T-cell (primary cell): ENCODE data around the gene ERC2. TPM values are rescaled to one million over a fixed set of nuclear protein-coding genes. Genes with fewer than 3 reads are reported as not detected.

Experiments used
- ATAC-seq, 4 experiments: fragments of 200-7000 bp in 3 of 4; fragments of 150-1000 bp in 1 of 4; cut with Tn5 transposase; replicated peaks in 1 of 4; 1 replicate in 3 of 4; 2 replicates in 1 of 4; pipeline ENCODE4 v1.10.0; 2021; ENCODE audit warnings: moderate library complexity in 3 of 4, mild to moderate bottlenecking in 2 of 4, moderate number of reproducible peaks in 1 of 4
- CTCF ChIA-PET, 2 donors: fragments of 300-600 bp; sonication (Branson Sonifier 250); formaldehyde crosslinking; loops; one replicate each; lab custom pipeline; 2022; ENCODE audit warnings: antibody characterized with exemption in 2 of 2; lab: Charles Lee
- POLR2A ChIA-PET, 2 donors: fragments of 300-600 bp; sonication (Branson Sonifier 250); formaldehyde crosslinking; loops; one replicate each; lab custom pipeline; 2022; ENCODE audit warnings: antibody characterized with exemption in 2 of 2; lab: Charles Lee
- DNase-seq, 35 experiments: peaks; one replicate each; pipeline versions ENCODE4 v3.0.0 to v3.0.0-alpha.2; 2013 to 2023
- H3K27ac ChIP-seq: one replicate; pipeline ENCODE4 v1.5.1; 2013; ENCODE audit warnings: low read length
- H3K27me3 ChIP-seq, 2 experiments: replicated peaks in 1 of 2; 1 replicate in 1 of 2; 2 replicates in 1 of 2; pipeline versions ENCODE4 v1.6.1 to v1.7.0; 2013; ENCODE audit warnings: low read length in 1 of 2, mixed read lengths in 1 of 2; ENCODE audit not compliant: control insufficient read depth in 2 of 2, insufficient read depth in 2 of 2; ENCODE audit errors: extremely low read depth in 1 of 2
- H3K36me3 ChIP-seq, 2 donors: 1 replicate in 1 of 2; 2 replicates in 1 of 2; pipeline versions ENCODE4 v1.6.1 to v1.7.0; 2013; ENCODE audit warnings: low read length in 1 of 2; ENCODE audit not compliant: control insufficient read depth in 2 of 2, insufficient read depth in 1 of 2; ENCODE audit errors: extremely low read depth in 1 of 2
- H3K4me1 ChIP-seq, 2 experiments: 1 replicate in 1 of 2; 2 replicates in 1 of 2; pipeline versions ENCODE4 v1.6.1 to v1.7.0; 2013; ENCODE audit warnings: low read length in 2 of 2, mixed read lengths in 1 of 2; ENCODE audit not compliant: insufficient read depth in 2 of 2, control insufficient read depth in 1 of 2; ENCODE audit errors: extremely low read depth in 1 of 2
- H3K4me3 ChIP-seq, 2 donors: 1 replicate in 1 of 2; 2 replicates in 1 of 2; pipeline versions ENCODE4 v1.5.1 to v1.7.0; 2013; ENCODE audit warnings: mild to moderate bottlenecking in 2 of 2, low read length in 1 of 2, moderate library complexity in 1 of 2; ENCODE audit not compliant: control insufficient read depth in 1 of 2; ENCODE audit errors: extremely low read depth in 1 of 2
- H3K9me3 ChIP-seq: 2 replicates; pipeline ENCODE4 v1.7.0; 2013
- H3K27ac Mint-ChIP-seq, 2 donors: one replicate each; pipeline ENCODE4 v1.8.0; 2020 to 2021; ENCODE audit warnings: mild to moderate bottlenecking in 2 of 2, mixed read lengths in 2 of 2
- H3K27me3 Mint-ChIP-seq, 2 donors: one replicate each; pipeline ENCODE4 v1.8.0; 2021 to 2022; ENCODE audit warnings: mixed read lengths in 2 of 2
- H3K36me3 Mint-ChIP-seq: one replicate; pipeline ENCODE4 v1.8.0; 2021; ENCODE audit warnings: mixed read lengths
- H3K4me1 Mint-ChIP-seq, 3 donors: one replicate each; pipeline ENCODE4 v1.8.0; 2020 to 2022; ENCODE audit warnings: mixed read lengths in 3 of 3, mild to moderate bottlenecking in 1 of 3
- H3K4me3 Mint-ChIP-seq, 3 donors: one replicate each; pipeline ENCODE4 v1.8.0; 2020 to 2022; ENCODE audit warnings: mild to moderate bottlenecking in 3 of 3, mixed read lengths in 3 of 3, moderate library complexity in 3 of 3
- H3K9me3 Mint-ChIP-seq, 3 donors: one replicate each; pipeline ENCODE4 v1.8.0; 2020 to 2022; ENCODE audit warnings: mixed read lengths in 3 of 3
- WGBS: methylation state at CpG from one replicate; pipeline ENCODE4 v1.1.5; 2013; ENCODE audit warnings: missing lambda C conversion rate; ENCODE audit not compliant: insufficient coverage; 5-methylcytosine and 5-hydroxymethylcytosine counted together
- total RNA-seq, 35 experiments: library from RNA in 6 of 35; stranded (reverse) in 6 of 35; fragments of 120-200 nt in 1 of 35; gene quantifications; one replicate each; pipeline versions ENCODE4 v1.2.1 to v1.2.4 and lab custom pipeline; 2013 to 2026

Gene ERC2
- total RNA-seq, 5 donors from 2014 or later (not counting 1 experiment from before 2014, with no cell fraction given) = not detected

- no peak overlapping the region for H3K4me3 Mint-ChIP-seq
- peaks cover 4 to 7% of the 10 kb centered on the region in 2 donors for H3K27me3 Mint-ChIP-seq
- DNase-seq (no peak), ATAC-seq (no peak)
- Histone ChIP-seq H3K36me3 (no peaks in the 10 kb centered on the region), H3K27ac (no peak overlapping the region), H3K4me3 (no peak overlapping the region), H3K4me1 (no peaks in the 10 kb centered on the region), H3K9me3 (no peaks in the 10 kb centered on the region), H3K27me3 (peaks cover 0 to 1% of the 10 kb centered on the region in 2 experiments)
- no CpG with 5 or more reads among the region's 2 CpGs for WGBS
- CTCF ChIA-PET = no interaction called here
- H3K9me3 Mint-ChIP-seq = no peaks in the 10 kb centered on the region
- H3K27ac Mint-ChIP-seq = no peak overlapping the region
- no peaks in the 10 kb centered on the region for H3K36me3 Mint-ChIP-seq
- POLR2A ChIA-PET = no interaction called here
- no peaks in the 10 kb centered on the region for H3K4me1 Mint-ChIP-seq
These were observed 146.4 kb downstream of the ERC2 start for GRCh38 chr3:56321892-56322291.

- no CpG with 5 or more reads among the region's 1 CpG for WGBS
- CTCF ChIA-PET = no interaction called here
- POLR2A ChIA-PET = interaction anchor here in 1 of 2 donors (0.6 kb wide), 1 partner anchor 24 kb away, joined by 4 read pairs; no protein-coding TSS in a partner anchor
These were observed 146.9 kb downstream of the ERC2 start for GRCh38 chr3:56321383-56321782.

GRCh38 chr3:56320883-56321282, 147.4 kb downstream of the ERC2 start:
- H3K4me3 ChIP-seq = no peak overlapping the region
- ATAC-seq (no peak), DNase-seq (no peak)
- POLR2A ChIA-PET = interaction anchor here in 1 of 2 donors (0.6 kb wide), 1 partner anchor 24 kb away, joined by 4 read pairs; no protein-coding TSS in a partner anchor
- no peaks in the 10 kb centered on the region for H3K36me3 ChIP-seq
- H3K27me3 ChIP-seq = no peaks in the 10 kb centered on the region
- 88% methylated on average over 1 of the region's 5 CpGs for WGBS
- peaks cover 3 to 6% of the 10 kb centered on the region in 2 donors for H3K27me3 Mint-ChIP-seq
- no peak overlapping the region for H3K27ac Mint-ChIP-seq
- H3K27ac ChIP-seq = no peak overlapping the region
- no peaks in the 10 kb centered on the region for H3K9me3 ChIP-seq
- no peaks in the 10 kb centered on the region for H3K9me3 Mint-ChIP-seq
- CTCF ChIA-PET = no interaction called here
- H3K4me1 ChIP-seq = no peaks in the 10 kb centered on the region
- H3K36me3 Mint-ChIP-seq = no peaks in the 10 kb centered on the region
- H3K4me3 Mint-ChIP-seq = no peak overlapping the region
- no peaks in the 10 kb centered on the region for H3K4me1 Mint-ChIP-seq

More at GRCh38 chr3:56321383-56321782, 146.9 kb downstream of the ERC2 start:
- DNase-seq = no peak
- Histone ChIP-seq H3K27me3 (no peaks in the 10 kb centered on the region), H3K4me3 (no peak overlapping the region), H3K9me3 (no peaks in the 10 kb centered on the region), H3K36me3 (no peaks in the 10 kb centered on the region), H3K27ac (no peak overlapping the region), H3K4me1 (no peaks in the 10 kb centered on the region)
- H3K27ac Mint-ChIP-seq = no peak overlapping the region
- H3K4me1 Mint-ChIP-seq = no peaks in the 10 kb centered on the region
- no peak overlapping the region for H3K4me3 Mint-ChIP-seq
- H3K36me3 Mint-ChIP-seq = no peaks in the 10 kb centered on the region
- ATAC-seq = no peak
- no peaks in the 10 kb centered on the region for H3K9me3 Mint-ChIP-seq
- H3K27me3 Mint-ChIP-seq = peaks cover 5 to 6% of the 10 kb centered on the region in 2 donors

GRCh38 chr3:56318891-56319290, 149.4 kb downstream of the ERC2 start:
- Histone ChIP-seq H3K4me1 (no peaks in the 10 kb centered on the region), H3K4me3 (no peak overlapping the region), H3K27me3 (peaks cover 0 to 2% of the 10 kb centered on the region in 2 experiments), H3K9me3 (no peaks in the 10 kb centered on the region), H3K36me3 (no peaks in the 10 kb centered on the region), H3K27ac (no peak overlapping the region)
- CTCF ChIA-PET = no interaction called here
- Mint-ChIP-seq H3K36me3 (no peaks in the 10 kb centered on the region), H3K27me3 (peaks cover 0 to 6% of the 10 kb centered on the region in 2 donors), H3K4me1 (no peaks in the 10 kb centered on the region), H3K27ac (no peak overlapping the region), H3K4me3 (no peak overlapping the region), H3K9me3 (no peaks in the 10 kb centered on the region)
- POLR2A ChIA-PET = no interaction called here
- no CpG with 5 or more reads among the region's 3 CpGs for WGBS
- DNase-seq (no peak), ATAC-seq (no peak)

GRCh38 chr3:56316944-56317343, 151.3 kb downstream of the ERC2 start:
- H3K27me3 Mint-ChIP-seq = peaks cover 3 to 15% of the 10 kb centered on the region in 2 donors

GRCh38 chr3:56314842-56315241, 153.4 kb downstream of the ERC2 start:
- H3K4me1 ChIP-seq = no peaks in the 10 kb centered on the region
- Mint-ChIP-seq H3K4me1 (no peaks in the 10 kb centered on the region), H3K4me3 (no peak overlapping the region), H3K27me3 (peaks cover 6 to 16% of the 10 kb centered on the region in 2 donors), H3K36me3 (no peaks in the 10 kb centered on the region), H3K9me3 (no peaks in the 10 kb centered on the region), H3K27ac (no peak overlapping the region)
- WGBS = 72% methylated on average over 2 of the region's 5 CpGs
- POLR2A ChIA-PET = no interaction called here
- H3K27me3 ChIP-seq = peaks cover 0 to 2% of the 10 kb centered on the region in 2 experiments
- ATAC-seq (no peak), DNase-seq (no peak)
- no peaks in the 10 kb centered on the region for H3K36me3 ChIP-seq
- CTCF ChIA-PET = no interaction called here
- no peak overlapping the region for H3K4me3 ChIP-seq
- H3K27ac ChIP-seq = no peak overlapping the region
- no peaks in the 10 kb centered on the region for H3K9me3 ChIP-seq

More at GRCh38 chr3:56316944-56317343, 151.3 kb downstream of the ERC2 start:
- no peak for DNase-seq
- H3K27me3 ChIP-seq = peaks cover 0 to 2% of the 10 kb centered on the region in 2 experiments
- Mint-ChIP-seq H3K36me3 (no peaks in the 10 kb centered on the region), H3K4me3 (no peak overlapping the region), H3K4me1 (no peaks in the 10 kb centered on the region), H3K27ac (no peak overlapping the region), H3K9me3 (no peaks in the 10 kb centered on the region)
- WGBS = 100% methylated on average over 2 of the region's 3 CpGs
- CTCF ChIA-PET = no interaction called here
- no peak overlapping the region for H3K4me3 ChIP-seq
- no peak overlapping the region for H3K27ac ChIP-seq
- POLR2A ChIA-PET = no interaction called here
- no peaks in the 10 kb centered on the region for H3K9me3 ChIP-seq
- no peak for ATAC-seq
- no peaks in the 10 kb centered on the region for H3K36me3 ChIP-seq
- no peaks in the 10 kb centered on the region for H3K4me1 ChIP-seq

GRCh38 chr3:56309465-56309864, 158.8 kb downstream of the ERC2 start:
- POLR2A ChIA-PET = no interaction called here

More at GRCh38 chr3:56309465-56309864, 158.8 kb downstream of the ERC2 start:
- Mint-ChIP-seq H3K9me3 (no peaks in the 10 kb centered on the region), H3K36me3 (no peaks in the 10 kb centered on the region), H3K27ac (no peak overlapping the region), H3K4me1 (no peaks in the 10 kb centered on the region), H3K27me3 (peaks cover 22 to 25% of the 10 kb centered on the region in 2 donors), H3K4me3 (no peak overlapping the region)
- no peak overlapping the region for H3K4me3 ChIP-seq
- 81% methylated on average over 3 of the region's 3 CpGs for WGBS
- no peaks in the 10 kb centered on the region for H3K9me3 ChIP-seq
- no peaks in the 10 kb centered on the region for H3K4me1 ChIP-seq
- ATAC-seq = no peak
- H3K27me3 ChIP-seq = no peaks in the 10 kb centered on the region
- DNase-seq = no peak
- H3K36me3 ChIP-seq = no peaks in the 10 kb centered on the region
- CTCF ChIA-PET = no interaction called here
- H3K27ac ChIP-seq = no peak overlapping the region
